ENCODE results near the gene GLT1D1.

GLT1D1 gene

DNA sequence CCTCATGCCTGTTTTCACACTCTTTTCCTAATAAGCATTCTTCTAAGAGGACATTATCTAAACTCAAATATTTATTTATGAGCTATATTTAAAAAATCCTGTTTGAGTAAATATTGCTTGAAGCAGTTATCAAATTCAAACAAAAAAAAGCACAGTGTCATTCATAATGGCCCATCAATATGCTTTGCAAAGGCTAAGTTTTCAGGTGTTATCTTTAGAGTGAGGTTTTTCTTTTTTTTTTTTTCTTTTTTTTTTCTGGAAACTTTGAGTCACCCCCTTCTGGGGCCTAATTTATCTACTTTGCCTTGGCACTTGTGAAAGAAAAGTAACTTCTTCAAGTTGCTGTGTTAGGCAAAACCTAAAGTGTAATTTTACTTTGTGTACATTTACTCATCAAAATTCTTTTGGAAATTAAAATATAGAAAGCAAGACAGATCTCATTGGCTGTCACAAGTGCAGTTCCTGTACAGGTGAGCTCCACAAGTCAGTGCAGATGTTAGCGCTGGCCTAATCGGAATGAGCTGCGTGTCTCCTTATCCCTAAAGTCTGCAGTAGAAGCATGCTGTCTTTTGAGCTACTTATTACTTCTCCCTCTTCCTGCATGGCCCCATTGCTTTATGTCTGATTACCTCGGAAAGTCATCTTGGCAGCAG, 53.3 kb downstream of the GLT1D1 start:
- no peak for DNase-seq (ENCODE audit: low read depth)
- TF ChIP-seq, protein P1, sequence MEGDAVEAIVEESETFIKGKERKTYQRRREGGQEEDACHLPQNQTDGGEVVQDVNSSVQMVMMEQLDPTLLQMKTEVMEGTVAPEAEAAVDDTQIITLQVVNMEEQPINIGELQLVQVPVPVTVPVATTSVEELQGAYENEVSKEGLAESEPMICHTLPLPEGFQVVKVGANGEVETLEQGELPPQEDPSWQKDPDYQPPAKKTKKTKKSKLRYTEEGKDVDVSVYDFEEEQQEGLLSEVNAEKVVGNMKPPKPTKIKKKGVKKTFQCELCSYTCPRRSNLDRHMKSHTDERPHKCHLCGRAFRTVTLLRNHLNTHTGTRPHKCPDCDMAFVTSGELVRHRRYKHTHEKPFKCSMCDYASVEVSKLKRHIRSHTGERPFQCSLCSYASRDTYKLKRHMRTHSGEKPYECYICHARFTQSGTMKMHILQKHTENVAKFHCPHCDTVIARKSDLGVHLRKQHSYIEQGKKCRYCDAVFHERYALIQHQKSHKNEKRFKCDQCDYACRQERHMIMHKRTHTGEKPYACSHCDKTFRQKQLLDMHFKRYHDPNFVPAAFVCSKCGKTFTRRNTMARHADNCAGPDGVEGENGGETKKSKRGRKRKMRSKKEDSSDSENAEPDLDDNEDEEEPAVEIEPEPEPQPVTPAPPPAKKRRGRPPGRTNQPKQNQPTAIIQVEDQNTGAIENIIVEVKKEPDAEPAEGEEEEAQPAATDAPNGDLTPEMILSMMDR (conservative IDR thresholded peaks at IDR 0.05; ENCODE audit: low read depth, low read length), result no peak
- H3K4me3 ChIP-seq (ENCODE audit: low read depth, low read length), result no peak overlapping the region

- TF ChIP-seq, protein P1 (conservative IDR thresholded peaks at IDR 0.05; ENCODE audit: low read depth, low read length), result no peak
- no peak overlapping the region for H3K4me3 ChIP-seq (ENCODE audit: low read depth, low read length)
- DNase-seq (ENCODE audit: low read depth), result no peak
These were observed 55.0 kb downstream of the GLT1D1 start for GRCh38 chr12:128908254-128908653.

DNA sequence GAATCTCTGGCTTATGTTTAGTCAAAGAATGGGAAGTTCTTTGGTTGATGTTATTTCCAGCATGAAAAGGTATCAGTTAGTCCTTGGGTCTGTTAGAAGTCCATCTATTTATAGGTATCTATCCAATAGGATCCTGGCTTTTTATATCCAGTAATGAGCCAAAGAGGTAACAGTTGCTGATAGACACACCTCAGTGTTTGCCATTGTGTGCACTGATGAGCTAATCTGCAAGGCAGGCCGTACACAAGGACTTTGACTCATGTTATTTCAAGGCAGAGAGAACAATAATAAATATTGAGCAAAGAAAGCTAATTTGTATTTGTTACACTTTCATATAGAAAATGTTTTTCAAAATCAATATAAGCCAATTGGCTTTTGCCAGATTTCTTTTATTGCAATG, 56.4 kb downstream of the GLT1D1 start:
- TF ChIP-seq, protein P1 (conservative IDR thresholded peaks at IDR 0.05; ENCODE audit: low read depth, low read length), result no peak
- no peak for DNase-seq (ENCODE audit: low read depth)

GRCh38 chr12:128910629-128911028, 57.4 kb downstream of the GLT1D1 start:
- no peak overlapping the region for H3K4me3 ChIP-seq (ENCODE audit: low read depth, low read length)
- TF ChIP-seq, protein P1 (conservative IDR thresholded peaks at IDR 0.05; ENCODE audit: low read depth, low read length), result no peak
- DNase-seq (ENCODE audit: low read depth), result no peak

More for the DNA sequence above, 56.4 kb downstream of the GLT1D1 start:
- H3K4me3 ChIP-seq (ENCODE audit: low read depth, low read length), result no peak overlapping the region

GRCh38 chr12:128911861-128912260, 58.6 kb downstream of the GLT1D1 start:
- TF ChIP-seq, protein P1 (conservative IDR thresholded peaks at IDR 0.05; ENCODE audit: low read depth, low read length), result no peak
- no peak for DNase-seq (ENCODE audit: low read depth)
- H3K4me3 ChIP-seq (ENCODE audit: low read depth, low read length), result no peak overlapping the region

GRCh38 chr12:128914908-128915563, 61.8 kb downstream of the GLT1D1 start:
- DNase-seq (ENCODE audit: low read depth), result no peak

More at GRCh38 chr12:128914908-128915563, 61.8 kb downstream of the GLT1D1 start:
- no peak overlapping the region for H3K4me3 ChIP-seq (ENCODE audit: low read depth, low read length)
- TF ChIP-seq, protein P1 (conservative IDR thresholded peaks at IDR 0.05; ENCODE audit: low read depth, low read length), result no peak
